GM12874 (cell line): ENCODE data around the gene COMMD8.

Source experiments
- TF ChIP-seq, protein P1 (sequence below): IDR thresholded peaks from 2 replicates; pipeline ENCODE4 v1.5.1; 2011; ENCODE audit warnings: low read depth, mild to moderate bottlenecking, control low read depth, low read length, moderate library complexity; ENCODE audit not compliant: insufficient read depth

The COMMD8 gene

DNA sequence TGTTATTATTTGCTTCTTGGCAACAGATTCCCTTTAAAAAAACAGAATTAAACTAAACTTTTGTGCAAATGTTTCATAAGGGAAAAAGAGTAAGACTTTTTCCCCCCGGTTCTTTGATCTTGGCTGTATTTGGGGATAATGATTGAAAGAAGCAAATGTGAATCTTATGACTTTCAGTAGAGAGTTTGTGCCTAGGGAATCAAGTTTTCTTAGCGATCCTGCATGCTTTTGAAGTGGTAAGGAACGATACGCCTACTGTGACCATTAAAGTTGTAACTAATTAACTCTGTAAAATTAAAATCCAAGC lies 30.6 kb upstream of the COMMD8 start:
- TF ChIP-seq, protein P1, sequence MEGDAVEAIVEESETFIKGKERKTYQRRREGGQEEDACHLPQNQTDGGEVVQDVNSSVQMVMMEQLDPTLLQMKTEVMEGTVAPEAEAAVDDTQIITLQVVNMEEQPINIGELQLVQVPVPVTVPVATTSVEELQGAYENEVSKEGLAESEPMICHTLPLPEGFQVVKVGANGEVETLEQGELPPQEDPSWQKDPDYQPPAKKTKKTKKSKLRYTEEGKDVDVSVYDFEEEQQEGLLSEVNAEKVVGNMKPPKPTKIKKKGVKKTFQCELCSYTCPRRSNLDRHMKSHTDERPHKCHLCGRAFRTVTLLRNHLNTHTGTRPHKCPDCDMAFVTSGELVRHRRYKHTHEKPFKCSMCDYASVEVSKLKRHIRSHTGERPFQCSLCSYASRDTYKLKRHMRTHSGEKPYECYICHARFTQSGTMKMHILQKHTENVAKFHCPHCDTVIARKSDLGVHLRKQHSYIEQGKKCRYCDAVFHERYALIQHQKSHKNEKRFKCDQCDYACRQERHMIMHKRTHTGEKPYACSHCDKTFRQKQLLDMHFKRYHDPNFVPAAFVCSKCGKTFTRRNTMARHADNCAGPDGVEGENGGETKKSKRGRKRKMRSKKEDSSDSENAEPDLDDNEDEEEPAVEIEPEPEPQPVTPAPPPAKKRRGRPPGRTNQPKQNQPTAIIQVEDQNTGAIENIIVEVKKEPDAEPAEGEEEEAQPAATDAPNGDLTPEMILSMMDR: no peak

DNA sequence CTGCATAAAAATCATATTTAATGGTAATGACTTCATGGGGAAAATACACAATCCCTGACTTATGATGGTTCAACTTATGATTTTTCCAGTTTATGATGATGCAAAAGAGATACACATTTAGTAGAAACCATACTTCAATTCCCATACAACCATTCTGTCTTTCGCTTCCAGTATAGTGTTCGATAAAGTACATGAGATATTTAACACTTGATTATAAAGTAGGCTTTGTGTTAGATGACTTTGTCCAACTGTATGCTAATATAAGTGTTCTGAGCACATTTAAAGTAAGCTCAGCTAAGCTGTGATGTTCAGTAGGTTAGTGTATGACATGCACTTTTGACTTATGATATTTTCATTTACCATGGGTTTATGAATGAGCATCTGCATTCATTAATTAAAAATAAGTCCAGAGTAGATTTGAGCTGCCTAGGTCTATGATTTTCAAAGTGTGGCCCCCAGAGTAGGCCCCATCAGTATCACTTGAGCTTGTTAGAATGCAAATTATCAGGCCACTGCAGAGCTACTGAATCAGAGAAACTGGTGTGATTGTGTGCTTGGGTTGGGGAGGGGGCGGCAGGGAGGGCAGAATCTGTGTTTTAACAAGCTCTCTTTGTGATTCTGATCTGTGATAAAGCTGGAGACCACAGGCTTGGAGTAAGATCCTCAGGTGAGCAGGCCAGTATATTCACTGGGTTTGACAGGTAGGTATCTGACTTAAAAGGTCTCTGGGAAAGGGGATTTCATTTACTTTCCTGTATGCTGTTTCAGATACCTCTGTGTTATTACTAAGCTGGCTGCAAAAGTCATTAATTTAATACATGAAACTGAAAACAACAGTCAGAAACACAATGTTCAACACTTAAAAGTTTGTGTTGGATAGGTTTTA lies 30.0 kb upstream of the COMMD8 start:
- TF ChIP-seq, protein P1: no peak

DNA sequence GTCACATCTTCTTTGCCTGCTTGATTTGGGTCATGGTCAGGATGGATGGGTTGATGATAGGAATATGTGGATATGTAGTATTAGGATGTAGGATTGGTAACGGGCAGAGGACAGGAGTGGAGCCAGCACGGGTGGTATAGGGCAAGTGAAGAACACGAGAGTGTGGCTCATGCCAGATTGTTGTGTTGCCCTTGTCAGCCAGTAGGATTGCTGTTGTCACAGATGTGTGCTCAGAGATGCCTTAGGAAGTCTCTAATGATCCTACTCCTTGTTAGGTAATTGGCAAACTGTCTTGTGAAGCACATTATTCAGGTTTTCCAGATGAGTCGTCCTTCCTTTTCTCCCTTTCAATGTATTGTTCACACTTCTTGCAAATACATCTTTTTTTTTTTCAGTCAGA lies 27.0 kb upstream of the COMMD8 start:
- TF ChIP-seq, protein P1: peak; percentile 72

DNA sequence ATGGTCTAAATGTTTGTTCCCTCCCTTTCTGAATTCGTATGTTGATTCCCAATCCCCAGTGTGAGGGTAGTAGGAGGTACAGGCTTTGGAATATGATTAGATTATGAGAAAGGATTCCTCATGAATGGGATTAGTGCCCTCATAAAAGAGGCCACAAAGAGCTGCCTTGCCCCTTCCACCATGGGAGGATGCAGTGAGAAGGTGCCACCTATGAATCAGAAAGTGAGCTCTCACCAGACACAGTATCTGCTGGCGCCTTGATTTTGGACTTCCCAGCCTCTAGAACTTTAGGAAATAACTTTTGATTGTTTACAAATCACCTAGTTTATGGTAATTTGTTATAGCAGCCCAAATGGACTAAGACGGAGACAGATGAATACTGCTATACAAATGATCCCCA lies 25.2 kb upstream of the COMMD8 start:
- TF ChIP-seq, protein P1: no peak

DNA sequence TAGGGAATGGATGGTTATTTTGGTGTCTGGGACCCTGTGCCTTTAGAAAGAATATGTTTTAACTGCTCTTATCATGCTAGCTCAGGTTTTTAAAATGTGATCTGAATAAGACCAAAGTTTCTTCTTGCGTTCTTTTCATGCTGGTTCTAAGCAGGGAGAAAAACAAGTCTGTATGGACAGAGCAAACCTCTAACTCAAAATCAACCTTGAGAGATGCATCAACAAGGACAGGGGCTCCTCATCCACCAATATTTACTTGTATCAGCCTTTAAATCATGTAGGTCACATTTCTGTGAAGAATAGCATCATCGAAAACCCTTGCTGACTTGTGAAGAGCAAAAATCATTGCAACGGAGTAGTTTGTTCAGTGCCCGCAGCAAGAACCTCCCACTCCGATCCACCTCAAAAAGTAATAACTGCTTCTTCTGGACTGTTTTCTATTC lies 22.8 kb upstream of the COMMD8 start:
- TF ChIP-seq, protein P1: no peak

DNA sequence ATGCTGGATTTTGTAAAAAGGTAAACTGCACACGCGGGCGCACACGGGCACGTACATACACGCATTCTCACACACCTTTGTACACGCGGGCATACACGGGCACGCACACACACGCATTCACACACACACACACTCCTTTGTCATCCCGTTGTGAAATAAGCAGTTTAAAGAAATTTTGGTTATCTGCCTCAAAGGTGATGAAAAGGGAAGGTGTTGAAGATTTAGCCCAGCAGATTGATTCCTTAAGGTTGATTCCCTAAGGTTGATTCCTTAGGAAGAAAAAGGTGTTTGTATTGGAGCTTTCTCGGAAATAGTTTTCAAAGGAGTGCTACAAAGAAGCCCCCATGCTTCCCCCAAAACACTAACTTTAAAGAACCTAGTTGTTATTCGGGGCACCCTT lies 22.3 kb upstream of the COMMD8 start:
- TF ChIP-seq, protein P1: no peak

DNA sequence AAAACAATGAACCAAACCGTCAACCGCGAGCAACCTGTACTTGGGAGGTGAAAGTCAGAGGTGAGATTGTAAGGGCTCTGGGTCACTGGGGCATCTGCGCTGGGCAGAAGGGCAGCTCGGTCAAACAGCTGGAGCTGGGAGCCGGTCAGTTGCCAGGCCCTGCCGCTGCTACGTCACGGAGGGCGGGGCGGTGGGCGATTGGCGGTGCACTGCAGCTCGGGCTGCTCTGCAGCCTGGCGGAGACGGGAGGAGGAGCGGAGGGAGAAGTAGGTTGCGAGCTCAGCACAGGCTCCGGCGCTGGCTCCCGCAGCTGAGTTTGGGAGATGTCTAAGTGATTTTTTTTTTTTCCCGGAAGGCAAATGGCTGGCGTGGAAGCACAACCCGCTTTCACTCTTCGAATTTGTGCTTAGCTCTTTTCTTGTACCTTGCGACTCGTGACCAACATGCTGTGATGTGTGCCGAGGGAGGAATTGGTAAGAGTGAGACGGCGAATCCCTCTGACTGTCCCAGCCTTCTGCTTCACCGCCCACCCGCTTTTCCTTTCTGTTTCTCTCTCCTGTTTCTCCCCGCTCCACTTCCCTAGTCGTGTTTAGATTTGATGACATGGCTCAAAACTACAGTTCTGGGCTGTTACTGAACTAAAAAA lies 21.7 kb upstream of the COMMD8 start, which contains the start of gene ATP10D:
Gene ATP10D, plus strand, starts transcription at position 229 of the 646 bp plus-strand sequence. CDS start 27,266 bp downstream, outside the sequence.
- TF ChIP-seq, protein P1: no peak
